K562 (cell line): Measurements from ENCODE around the gene OR2C1. TPM values are rescaled to one million over a fixed set of nuclear protein-coding genes. Genes with fewer than 3 reads are reported as not detected.

Source experiments
- ATAC-seq: fragments of 200-7000 bp; cut with Tn5 transposase; 3 replicates; pipeline ENCODE4 v1.9.1; 2020; ENCODE audit warnings: moderate library complexity
- BruUV-seq: library from RNA; stranded (reverse); fragments of 400-500 nt; replicated peaks from 2 replicates; lab custom pipeline; 2021; lab: Mats Ljungman, UMichigan
- CTCF ChIA-PET: fragments of 300-600 bp; formaldehyde crosslinking; extraction: SDS; loops from one replicate; lab custom pipeline; 2021; ENCODE audit warnings: low intra/inter-chr PET ratio; lab: Yijun Ruan, JAX
- POLR2A ChIA-PET: fragments of 300-600, 350-650 bp; sonication (Branson Sonifier 250); formaldehyde crosslinking; extraction: SDS; loops from one replicate; lab custom pipeline; 2021; ENCODE audit warnings: antibody characterized with exemption, inconsistent platforms; lab: Yijun Ruan, JAX
- DNase-seq, 4 experiments: peaks; one replicate each; pipeline versions ENCODE4 v3.0.0 to v3.0.0-alpha.2; 2011 to 2018; ENCODE audit warnings: low spot score in 3 of 4, mixed read lengths in 3 of 4; ENCODE audit errors: extremely low read depth in 1 of 4
- FAIRE-seq: peaks from 2 replicates; lab custom pipeline; 2011; peaks lifted over from hg19 to GRCh38; lab: Jason Lieb, UNC
- H2AFZ ChIP-seq: 2 replicates; pipeline ENCODE4 v1.6.0; 2011; ENCODE audit warnings: low read depth, low read length, control low read depth, inconsistent platforms
- H3K27ac ChIP-seq: fragments of 200-600 bp; 3 replicates; pipeline ENCODE4 v1.8.0; 2011; ENCODE audit warnings: low read depth, mild to moderate bottlenecking, control low read depth, inconsistent platforms, low read length, moderate library complexity, mixed read lengths; ENCODE audit errors: extremely low read depth
- H3K27me3 ChIP-seq, 2 experiments: fragments of 300-600 bp in 1 of 2; 2 replicates in 1 of 2; 3 replicates in 1 of 2; pipeline versions ENCODE4 v1.6.0 to v1.8.0; 2011; ENCODE audit warnings: inconsistent platforms in 2 of 2, low read length in 2 of 2, mild to moderate bottlenecking in 1 of 2, mixed read lengths in 1 of 2, moderate library complexity in 1 of 2; ENCODE audit not compliant: control insufficient read depth in 2 of 2, insufficient read depth in 2 of 2
- H3K36me3 ChIP-seq: fragments of 300-600 bp; 3 replicates; pipeline ENCODE4 v1.8.0; 2011; ENCODE audit warnings: mild to moderate bottlenecking, low read length, inconsistent platforms; ENCODE audit not compliant: control insufficient read depth, insufficient read depth
- H3K4me1 ChIP-seq, 2 experiments: fragments of 200-600 bp in 1 of 2; replicated peaks in 1 of 2; 2 replicates in 1 of 2; 3 replicates in 1 of 2; pipeline versions ENCODE4 v1.5.1 to v1.8.0; 2011; ENCODE audit warnings: inconsistent platforms in 2 of 2, low read length in 2 of 2, mild to moderate bottlenecking in 1 of 2, mixed read lengths in 1 of 2, moderate library complexity in 1 of 2; ENCODE audit not compliant: control insufficient read depth in 2 of 2, insufficient read depth in 2 of 2
- H3K4me2 ChIP-seq: 2 replicates; pipeline ENCODE4 v1.6.1; 2011; ENCODE audit warnings: low read length, control low read depth, inconsistent platforms, mixed read lengths; ENCODE audit not compliant: insufficient read depth
- H3K4me3 ChIP-seq: fragments of 200-600 bp; sonication (generic), shearing (Covaris generic); 2 replicates; pipeline ENCODE4 v1.5.1; 2016; ENCODE audit warnings: control low read depth, inconsistent platforms
- H3K79me2 ChIP-seq: fragments of 200-600 bp; 3 replicates; pipeline ENCODE4 v1.8.0; 2011; ENCODE audit warnings: low read length, inconsistent platforms; ENCODE audit not compliant: control insufficient read depth, insufficient read depth
- H3K9ac ChIP-seq, 2 experiments: 2 replicates each; pipeline versions ENCODE4 v1.6.0 to v1.6.1; 2011; ENCODE audit warnings: low read depth in 2 of 2, low read length in 2 of 2, control low read depth in 1 of 2, inconsistent platforms in 1 of 2, mild to moderate bottlenecking in 1 of 2, mixed read lengths in 1 of 2; ENCODE audit not compliant: insufficient read depth in 1 of 2
- H3K9me1 ChIP-seq: one replicate; pipeline ENCODE4 v1.6.0; 2011; ENCODE audit warnings: inconsistent platforms, mild to moderate bottlenecking, low read length, moderate library complexity; ENCODE audit not compliant: control insufficient read depth, insufficient read depth
- H3K9me3 ChIP-seq: replicated peaks from 2 replicates; pipeline ENCODE4 v1.5.1; 2011; ENCODE audit warnings: low read depth, low read length, inconsistent platforms; ENCODE audit not compliant: control insufficient read depth, insufficient read depth
- H4K20me1 ChIP-seq: replicated peaks from 2 replicates; pipeline ENCODE4 v1.6.1; 2011; ENCODE audit warnings: low read length, inconsistent platforms, mixed read lengths; ENCODE audit not compliant: control insufficient read depth, insufficient read depth
- ATF1 ChIP-seq, 2 experiments: fragments of 450-650 bp in 1 of 2; IDR thresholded peaks; 2 replicates each; pipeline ENCODE4 v1.6.1; 2016; ENCODE audit warnings: missing compliant biosample characterization in 1 of 2, missing genetic modification characterization in 1 of 2
- BHLHE40 ChIP-seq: IDR thresholded peaks from 2 replicates; pipeline ENCODE4 v1.6.1; 2011; ENCODE audit warnings: low read length, improper control_type of control experiment
- C11orf30 ChIP-seq: fragments of 450-650 bp; IDR thresholded peaks from 2 replicates; pipeline ENCODE4 v1.6.1; 2016; ENCODE audit warnings: low read depth, mild to moderate bottlenecking
- CBX3 ChIP-seq, 2 experiments: IDR thresholded peaks; 1 replicate in 1 of 2; 2 replicates in 1 of 2; pipeline ENCODE4 v1.6.1; 2012; ENCODE audit warnings: inconsistent platforms in 2 of 2, low read length in 2 of 2, borderline replicate concordance in 1 of 2, control low read depth in 1 of 2
- CCNT2 ChIP-seq: IDR thresholded peaks from 2 replicates; pipeline ENCODE4 v1.6.1; 2011; ENCODE audit warnings: borderline replicate concordance, low read depth, mild to moderate bottlenecking, moderate library complexity, mixed read lengths, low read length; ENCODE audit not compliant: insufficient read length; ENCODE audit errors: extremely low read depth
- CREB3 ChIP-seq: fragments of 450-650 bp; conservative IDR thresholded peaks from 2 replicates; pipeline ENCODE4 v1.6.1; 2016; ENCODE audit warnings: missing genetic modification characterization, low read depth, mild to moderate bottlenecking, missing compliant biosample characterization, moderate library complexity
- HDAC2 ChIP-seq: fragments of 450-650 bp; IDR thresholded peaks from 2 replicates; pipeline ENCODE4 v1.6.1; 2016; ENCODE audit warnings: mild to moderate bottlenecking
- IRF2 ChIP-seq: sonication (generic); formaldehyde crosslinking; IDR thresholded peaks from 2 replicates; pipeline ENCODE4 v1.8.1; 2022; ENCODE audit warnings: mild to moderate bottlenecking, missing genetic modification reagents
- MCM7 ChIP-seq, 2 experiments: fragments of 450-650 bp; IDR thresholded peaks; 2 replicates each; pipeline ENCODE4 v1.6.1; 2016 to 2018
- NCOA1 ChIP-seq: fragments of 450-650 bp; IDR thresholded peaks from 2 replicates; pipeline ENCODE4 v1.6.1; 2016; ENCODE audit warnings: low read depth
- NKRF ChIP-seq: fragments of 450-650 bp; IDR thresholded peaks from 2 replicates; pipeline ENCODE4 v1.6.1; 2016; ENCODE audit warnings: borderline replicate concordance
- RUNX1 ChIP-seq: sonication (generic); IDR thresholded peaks from 2 replicates; pipeline ENCODE4 v1.6.1; 2016; ENCODE audit warnings: antibody characterized with exemption, low read depth
- SP2 ChIP-seq: IDR thresholded peaks from 2 replicates; pipeline ENCODE4 v1.6.1; 2011; ENCODE audit warnings: mild to moderate bottlenecking, low read depth, low read length, moderate library complexity; ENCODE audit not compliant: poor library complexity, severe bottlenecking; ENCODE audit errors: extremely low read depth
- ZC3H8 ChIP-seq: fragments of 450-650 bp; IDR thresholded peaks from 2 replicates; pipeline ENCODE4 v1.6.1; 2017
- ZNF282 ChIP-seq: sonication (generic); formaldehyde crosslinking; IDR thresholded peaks from 2 replicates; pipeline ENCODE4 v1.8.1; 2023; ENCODE audit warnings: missing genetic modification reagents
- ZNF764 ChIP-seq: fragments of 250-450 bp; sonication (Bioruptor Pico); IDR thresholded peaks from 2 replicates; pipeline ENCODE4 v1.4.0; 2020; ENCODE audit warnings: low read depth, mild to moderate bottlenecking, moderate library complexity
- ZSCAN32 ChIP-seq: fragments of 450-650 bp; formaldehyde crosslinking; IDR thresholded peaks from 2 replicates; pipeline ENCODE4 v1.4.0; 2020; ENCODE audit warnings: mild to moderate bottlenecking, moderate library complexity
- WGBS: fragments of 100-300 bp; shearing (Covaris generic); methylation state at CpG from one replicate; pipeline ENCODE4 v1.1.6; 2016; ENCODE audit warnings: low coverage, mixed read lengths; ENCODE audit not compliant: insufficient coverage; ENCODE audit errors: missing lambda C conversion rate; 5-methylcytosine and 5-hydroxymethylcytosine counted together
- in situ Hi-C: fragments of 300-500 bp; cut with MboI; formaldehyde crosslinking; loops from 4 replicates; pipeline ENCODE4 v1.15.0; 2018; ENCODE audit warnings: inconsistent platforms, mixed read lengths
- intact Hi-C: fragments of 100-400 bp; cut with micrococcal nuclease; formaldehyde crosslinking; loops from 2 replicates; pipeline ENCODE4 v1.14.2; 2022
- polyA plus RNA-seq, 8 experiments: library from polyadenylated mRNA; depleted of rRNA in 4 of 8; stranded (reverse) in 5 of 8; unstranded in 3 of 8; fragments of >200 nt; fragmentation: Nextera tagmentation in 2 of 8; fragmentation: Illumina TruSeq in 1 of 8; extraction: Ambion mirVana in 2 of 8; extraction: Trizol in 1 of 8; gene quantifications; 2 replicates each; pipeline versions ENCODE4 v1.2.1 to v1.2.3, GENCODE V29; 2011 to 2014; ENCODE audit warnings: inconsistent platforms in 1 of 8, missing spikeins in 1 of 8
- total RNA-seq, 7 experiments: library from RNA; depleted of rRNA in 6 of 7; stranded (reverse); fragments of >200 nt in 6 of 7; fragmentation: Illumina TruSeq in 2 of 7; extraction: Trizol in 2 of 7; gene quantifications; 2 replicates each; pipeline versions ENCODE4 v1.2.1 to v1.2.3, GENCODE V29; 2011 to 2021; ENCODE audit warnings: low replicate concordance in 1 of 7
- TF ChIP-seq, protein P1 (sequence below), 2 experiments: fragments of 450-650 bp in 1 of 2; sonication (generic) in 1 of 2; formaldehyde crosslinking in 1 of 2; IDR thresholded peaks in 1 of 2; conservative IDR thresholded peaks in 1 of 2; 2 replicates each; pipeline versions ENCODE4 v1.6.1 to v1.8.1; 2016 to 2023; ENCODE audit warnings: mild to moderate bottlenecking in 2 of 2, moderate library complexity in 2 of 2, inconsistent platforms in 1 of 2, missing genetic modification reagents in 1 of 2
- TF ChIP-seq, protein P2 (sequence below): fragments of 450-650 bp; IDR thresholded peaks from 2 replicates; pipeline ENCODE4 v1.6.1; 2016; ENCODE audit warnings: missing biosample characterization, missing genetic modification characterization

OR2C1 gene
- total and polyA plus RNA-seq, 9 of the 15 experiments (the other 6 are each of a cell fraction or from before 2014, with no cell fraction given), result not detected

- Histone ChIP-seq H3K9me3 (peaks cover 13% of the 10 kb centered on the region; the same call in 1 of the 2 replicates), H3K79me2 (peaks cover 62% of the 10 kb centered on the region), H3K36me3 (peaks cover 57% of the 10 kb centered on the region), H3K27me3 (no peaks in the 10 kb centered on the region), H3K4me3 (peak overlapping the region; percentile 89), H3K9me1 (no peaks in the 10 kb centered on the region), H4K20me1 (no peaks in the 10 kb centered on the region), H3K4me1 (peaks cover 2 to 16% of the 10 kb centered on the region in 2 experiments; a peak in 4 of 5 replicates), H3K9ac (peak overlapping the region; percentile 86 to 92), H3K4me2 (peak overlapping the region; percentile 75), H3K27ac (peak overlapping the region; percentile 81), H2AFZ (peak overlapping the region; percentile 86)
- BruUV-seq, result TSS peak; percentile 74
- no peak for DNase-seq
- FAIRE-seq, result peak; percentile 6
- ChIA-PET CTCF (no interaction called here), POLR2A (interaction anchor here (0.6 to 2.5 kb wide), 8 partner anchors 10 to 149 kb away, joined by 3 to 15 read pairs (median 5); partner anchors contain the start of genes TIGD7, ZNF263 and ZNF75A)
- intact Hi-C loops (loop anchor here (2.0 to 10.0 kb wide), 2 partner anchors 58 to 96 kb away; partner anchors contain the start of genes TIGD7 and ZNF75A), in situ Hi-C loops (no loop called here)
- ATAC-seq, result no peak
- WGBS, result 3% methylated on average over 18 of the region's 18 CpGs
- TF ChIP-seq ZSCAN32 (CRISPR knock-in tag) (no peak), CREB3 (tag) (no peak), SP2 (no peak), BHLHE40 (no peak), IRF2 (CRISPR knock-in tag) (no peak), CBX3 (IDR thresholded peaks at IDR 0.05; ENCODE audit: borderline replicate concordance in 1 of 2, low read length in 2 of 2) (no peak), ZNF282 (CRISPR knock-in tag) (no peak), MCM7 (IDR thresholded peaks at IDR 0.05) (no peak), ATF1 (CRISPR knock-in tag; IDR thresholded peaks at IDR 0.05) (no peak), ATF1 (tag; IDR thresholded peaks at IDR 0.05) (no peak), CCNT2 (no peak), ZC3H8 (no peak), ZNF764 (CRISPR knock-in tag) (no peak), NCOA1 (no peak), RUNX1 (no peak), NKRF (0 out of 2 replicates have a peak, but pooled peaks have one; percentile 56), HDAC2 (no peak), C11orf30 (no peak)
- TF ChIP-seq, protein P1, sequence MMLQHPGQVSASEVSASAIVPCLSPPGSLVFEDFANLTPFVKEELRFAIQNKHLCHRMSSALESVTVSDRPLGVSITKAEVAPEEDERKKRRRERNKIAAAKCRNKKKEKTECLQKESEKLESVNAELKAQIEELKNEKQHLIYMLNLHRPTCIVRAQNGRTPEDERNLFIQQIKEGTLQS (IDR thresholded peaks at IDR 0.05), result no peak
- TF ChIP-seq, protein P1 (CRISPR knock-in tag; conservative IDR thresholded peaks at IDR 0.05), result no peak
- TF ChIP-seq, protein P2, sequence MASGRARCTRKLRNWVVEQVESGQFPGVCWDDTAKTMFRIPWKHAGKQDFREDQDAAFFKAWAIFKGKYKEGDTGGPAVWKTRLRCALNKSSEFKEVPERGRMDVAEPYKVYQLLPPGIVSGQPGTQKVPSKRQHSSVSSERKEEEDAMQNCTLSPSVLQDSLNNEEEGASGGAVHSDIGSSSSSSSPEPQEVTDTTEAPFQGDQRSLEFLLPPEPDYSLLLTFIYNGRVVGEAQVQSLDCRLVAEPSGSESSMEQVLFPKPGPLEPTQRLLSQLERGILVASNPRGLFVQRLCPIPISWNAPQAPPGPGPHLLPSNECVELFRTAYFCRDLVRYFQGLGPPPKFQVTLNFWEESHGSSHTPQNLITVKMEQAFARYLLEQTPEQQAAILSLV (tag), result no peak
Observed at GRCh38 chr16:3400446-3400778, 44.7 kb downstream of the OR2C1 start.
